GM21619 (cell line): Measurements from ENCODE around the gene SLC7A8.

ENCODE experiments used
- ATAC-seq: cut with Tn5 transposase; IDR thresholded peaks from one replicate; pipeline ENCODE4 v1.9.1; 2021; ENCODE audit not compliant: unreplicated experiment

The SLC7A8 gene

GRCh38 chr14:23183158-23183470 is 346 bp downstream of the SLC7A8 start:
- no peak for ATAC-seq

GRCh38 chr14:23182372-23183157 is 895 bp downstream of the SLC7A8 start:
- ATAC-seq = no peak

GRCh38 chr14:23181946-23182345 is 1.5 kb downstream of the SLC7A8 start:
- no peak for ATAC-seq

- ATAC-seq = no peak
Measured at GRCh38 chr14:23181453-23181852, 2.0 kb downstream of the SLC7A8 start.

GRCh38 chr14:23177181-23177580 is 6.3 kb downstream of the SLC7A8 start:
- ATAC-seq = no peak

- ATAC-seq = no peak
Measured at GRCh38 chr14:23175823-23176222, 7.6 kb downstream of the SLC7A8 start.

- no peak for ATAC-seq
Measured at GRCh38 chr14:23174296-23175184, 8.9 kb downstream of the SLC7A8 start.

- ATAC-seq = no peak
Measured at GRCh38 chr14:23173796-23174195, 9.7 kb downstream of the SLC7A8 start.

- no peak for ATAC-seq
Measured at GRCh38 chr14:23173031-23173430, 10.4 kb downstream of the SLC7A8 start.

- no peak for ATAC-seq
Measured at GRCh38 chr14:23172574-23172973, 10.9 kb downstream of the SLC7A8 start.

GRCh38 chr14:23172096-23172495 is 11.4 kb downstream of the SLC7A8 start:
- ATAC-seq = no peak

GRCh38 chr14:23171222-23171975 is 12.1 kb downstream of the SLC7A8 start:
- no peak for ATAC-seq

- no peak for ATAC-seq
Measured at GRCh38 chr14:23169622-23170021, 13.8 kb downstream of the SLC7A8 start.

- no peak for ATAC-seq
Measured at GRCh38 chr14:23168246-23168645, 15.2 kb downstream of the SLC7A8 start.

- no peak for ATAC-seq
Measured at GRCh38 chr14:23167116-23167847, 16.2 kb downstream of the SLC7A8 start.

- ATAC-seq = no peak
Measured at GRCh38 chr14:23164949-23165348, 18.5 kb downstream of the SLC7A8 start.

- no peak for ATAC-seq
Measured at GRCh38 chr14:23164250-23164649, 19.2 kb downstream of the SLC7A8 start.

GRCh38 chr14:23163830-23164229 is 19.6 kb downstream of the SLC7A8 start:
- ATAC-seq = no peak

GRCh38 chr14:23162800-23163199 is 20.7 kb downstream of the SLC7A8 start:
- no peak for ATAC-seq

GRCh38 chr14:23162005-23162404 is 21.5 kb downstream of the SLC7A8 start:
- ATAC-seq = no peak
